ENCODE results near the gene NDUFS6.
"Not testable (repeated sequence)": the region's sequence is repeated elsewhere in the genome, so short reads cannot be mapped to it uniquely, and the experiment has no call there.

Gene NDUFS6

GRCh38 chr5:1782385-1783215, 18.6 kb upstream of the NDUFS6 start:
- DNase-seq (ENCODE audit: low read depth in 2 of 2), result no peak

GRCh38 chr5:1783216-1783554, 18.0 kb upstream of the NDUFS6 start:
- no peak for DNase-seq (ENCODE audit: low read depth in 2 of 2)

- no peak for DNase-seq (ENCODE audit: low read depth in 2 of 2)
Measured at GRCh38 chr5:1784197-1785050, 16.8 kb upstream of the NDUFS6 start.

- DNase-seq (ENCODE audit: low read depth in 2 of 2), result no peak
Measured at GRCh38 chr5:1785062-1785461, 16.1 kb upstream of the NDUFS6 start.

- DNase-seq (ENCODE audit: low read depth in 2 of 2), result no peak
Measured at GRCh38 chr5:1785984-1786383, 15.2 kb upstream of the NDUFS6 start.

GRCh38 chr5:1786621-1787471, 14.4 kb upstream of the NDUFS6 start:
- DNase-seq (ENCODE audit: low read depth in 2 of 2), result no peak

- DNase-seq (ENCODE audit: low read depth in 2 of 2), result no peak
Measured at GRCh38 chr5:1787472-1788047, 13.6 kb upstream of the NDUFS6 start.

GRCh38 chr5:1788200-1788599, 13.0 kb upstream of the NDUFS6 start:
- DNase-seq (ENCODE audit: low read depth in 2 of 2), result no peak

GRCh38 chr5:1788828-1789227, 12.4 kb upstream of the NDUFS6 start:
- DNase-seq (ENCODE audit: low read depth in 2 of 2), result no peak

- DNase-seq (ENCODE audit: low read depth in 2 of 2), result not testable (repeated sequence)
Measured at GRCh38 chr5:1789438-1789833, 11.8 kb upstream of the NDUFS6 start.

GRCh38 chr5:1789834-1790471, 11.3 kb upstream of the NDUFS6 start:
- no peak for DNase-seq (ENCODE audit: low read depth in 2 of 2)

- DNase-seq (ENCODE audit: low read depth in 2 of 2), result no peak
Measured at GRCh38 chr5:1791176-1791575, 10.0 kb upstream of the NDUFS6 start.

- DNase-seq (ENCODE audit: low read depth in 2 of 2), result peak; percentile 53 to 55
Measured at GRCh38 chr5:1792842-1793266, 8.4 kb upstream of the NDUFS6 start.

- peak in 1 of 2 experiments; percentile 46 for DNase-seq (ENCODE audit: low read depth in 2 of 2)
Measured at GRCh38 chr5:1793301-1793740, 7.9 kb upstream of the NDUFS6 start.

GRCh38 chr5:1793966-1794900, 7.0 kb upstream of the NDUFS6 start:
- no peak for DNase-seq (ENCODE audit: low read depth in 2 of 2)

- DNase-seq (ENCODE audit: low read depth in 2 of 2), result no peak
Measured at GRCh38 chr5:1794901-1795290, 6.3 kb upstream of the NDUFS6 start.

- no peak for DNase-seq (ENCODE audit: low read depth in 2 of 2)
Measured at GRCh38 chr5:1795506-1795905, 5.7 kb upstream of the NDUFS6 start.

GRCh38 chr5:1795931-1796330, 5.3 kb upstream of the NDUFS6 start:
- DNase-seq (ENCODE audit: low read depth in 2 of 2), result no peak

GRCh38 chr5:1796371-1797102, 4.7 kb upstream of the NDUFS6 start:
- DNase-seq (ENCODE audit: low read depth in 2 of 2), result no peak
